Activated T-helper 9 cell treated with anti-CD3 and anti-CD28 coated beads, Interleukin-2, amount 50 U/mL, for 16 hours (primary cell): ENCODE measurements around the gene CTSH.

Source experiments
- DNase-seq: peaks from one replicate; pipeline ENCODE4 v3.0.0-alpha.2; 2020; ENCODE audit warnings: low read depth

Gene CTSH

DNA sequence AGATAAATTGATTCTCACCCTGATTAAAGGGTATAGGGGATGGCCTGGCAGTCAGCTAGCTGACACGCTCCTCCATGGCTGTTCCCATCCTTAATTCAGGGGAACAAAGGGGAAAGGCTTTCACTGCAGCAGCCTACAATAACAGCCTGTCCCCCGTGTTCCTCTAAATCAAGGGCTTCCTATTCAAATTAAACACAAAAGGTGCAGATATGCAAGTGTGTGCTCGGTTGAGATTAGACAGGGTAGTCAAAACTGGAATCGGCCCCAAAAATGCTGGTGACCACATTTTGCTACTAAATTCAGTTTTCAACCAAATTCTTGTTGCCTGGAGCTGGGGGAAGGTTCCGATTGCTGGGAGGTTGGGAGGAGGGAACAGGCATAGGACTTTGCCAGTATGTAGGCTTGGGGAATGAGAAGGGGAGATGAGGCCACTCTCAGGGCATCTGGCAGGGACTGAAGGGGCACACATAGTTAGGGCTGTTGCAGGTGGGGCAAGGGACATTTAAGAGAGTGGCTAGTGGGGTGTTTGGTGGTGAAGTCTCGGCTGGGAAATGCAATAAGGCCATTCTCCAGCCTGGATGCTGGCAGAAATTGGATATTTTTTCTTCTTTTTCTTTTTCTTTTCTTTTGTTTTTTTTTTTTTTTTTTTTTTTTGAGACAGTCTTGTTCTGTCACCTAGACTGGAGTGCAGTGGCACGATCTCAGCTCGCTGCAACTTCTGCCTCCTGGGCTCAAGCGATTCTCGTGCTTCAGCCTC lies 32.9 kb upstream of the CTSH start:
- DNase-seq, result no peak

- no peak for DNase-seq
These were observed 32.3 kb upstream of the CTSH start for GRCh38 chr15:78977091-78977571.

GRCh38 chr15:78976691-78977090 lies 31.8 kb upstream of the CTSH start:
- no peak for DNase-seq

GRCh38 chr15:78974272-78974918 lies 29.5 kb upstream of the CTSH start:
- DNase-seq, result no peak

- DNase-seq, result no peak
These were observed 25.0 kb upstream of the CTSH start for GRCh38 chr15:78969687-78970349.

- no peak for DNase-seq
These were observed 23.9 kb upstream of the CTSH start for GRCh38 chr15:78968539-78969271.

DNA sequence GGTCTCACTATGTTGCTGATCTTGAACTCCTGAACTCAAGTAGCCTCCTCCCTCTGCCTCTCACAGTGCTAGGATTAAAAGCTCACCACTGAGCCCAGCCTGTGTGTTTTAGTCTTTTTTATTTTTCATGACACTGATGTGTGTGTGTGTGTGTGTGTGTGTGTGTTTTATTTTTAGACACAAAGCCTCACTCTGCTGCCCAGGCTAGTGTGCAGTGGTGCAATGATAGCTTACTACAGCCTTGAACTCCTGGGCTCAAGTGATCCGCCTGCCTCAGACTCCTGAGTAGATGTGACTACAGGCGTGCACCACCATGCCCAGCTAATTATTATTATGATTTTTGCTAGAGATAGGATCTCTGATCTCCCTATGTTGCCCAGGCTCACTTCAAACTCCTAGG lies 23.3 kb upstream of the CTSH start:
- no peak for DNase-seq

DNA sequence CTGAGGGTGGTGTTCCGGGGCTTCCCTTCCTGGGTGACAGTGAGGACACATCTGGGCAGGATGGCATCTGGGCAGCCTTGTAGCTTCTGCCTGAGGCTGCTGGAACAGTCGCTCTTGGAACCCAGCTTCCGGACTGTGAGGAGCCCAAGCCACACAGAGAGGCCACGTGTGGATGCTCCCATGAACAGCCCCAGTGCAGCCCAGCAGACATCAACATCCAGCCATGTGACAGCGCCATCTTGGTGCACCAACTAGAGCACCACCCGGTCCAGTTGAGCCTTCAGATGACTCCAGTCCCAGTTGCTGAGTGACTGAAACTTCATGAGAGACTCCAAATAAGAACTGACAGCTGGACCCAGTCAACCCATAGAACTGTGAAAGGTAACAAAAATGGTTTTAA lies 15.5 kb upstream of the CTSH start:
- no peak for DNase-seq

DNA sequence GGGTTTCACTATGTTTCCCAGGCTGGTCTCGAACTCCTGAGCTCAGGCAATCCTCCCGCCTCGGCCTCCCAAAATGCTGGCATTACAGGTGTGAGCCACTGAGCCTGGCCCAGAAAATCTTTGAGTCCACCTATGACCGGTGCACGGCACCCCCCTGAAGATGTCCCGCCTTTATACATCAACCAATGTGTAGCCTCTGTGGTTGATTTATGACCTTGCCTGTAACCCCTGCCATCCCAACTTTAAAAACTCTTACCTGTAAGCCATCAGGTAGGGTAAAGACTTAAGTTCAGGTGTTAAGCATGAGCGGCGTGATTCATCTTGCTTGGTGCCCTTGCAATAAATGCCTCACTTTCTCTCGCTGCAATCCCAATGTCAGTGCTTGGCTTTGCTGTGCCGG lies 14.5 kb upstream of the CTSH start:
- no peak for DNase-seq

- DNase-seq, result no peak
These were observed 12.7 kb upstream of the CTSH start for GRCh38 chr15:78957416-78958093.

GRCh38 chr15:78956937-78957336 lies 12.1 kb upstream of the CTSH start:
- no peak for DNase-seq

GRCh38 chr15:78955355-78955754 lies 10.5 kb upstream of the CTSH start:
- DNase-seq, result no peak

- no peak for DNase-seq
These were observed 7.0 kb upstream of the CTSH start for GRCh38 chr15:78951841-78952238.

GRCh38 chr15:78950902-78951840 lies 6.3 kb upstream of the CTSH start:
- DNase-seq, result no peak

- no peak for DNase-seq
These were observed 5.5 kb upstream of the CTSH start for GRCh38 chr15:78950343-78950742.

GRCh38 chr15:78949461-78949860 lies 4.6 kb upstream of the CTSH start:
- DNase-seq, result no peak

DNA sequence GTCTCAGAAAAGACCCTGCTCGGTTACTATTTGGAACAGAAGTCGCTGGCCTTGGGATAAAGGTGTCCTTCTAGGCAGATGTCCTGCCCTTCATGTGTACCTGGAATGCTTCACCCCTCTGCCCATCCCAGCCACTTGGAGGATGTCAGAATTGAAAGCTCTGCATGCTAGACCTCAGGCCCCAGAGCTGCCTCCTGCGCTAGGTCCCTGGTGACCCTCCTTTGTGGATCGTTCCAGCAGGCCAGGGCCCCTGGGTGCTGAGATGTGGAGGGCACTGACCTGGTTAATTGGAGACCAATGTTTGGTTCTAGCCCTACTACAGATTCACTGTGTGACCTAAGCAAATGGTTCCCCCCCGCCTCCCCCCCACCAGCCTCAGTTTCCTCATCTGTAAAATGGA lies 2.7 kb upstream of the CTSH start:
- no peak for DNase-seq

- no peak for DNase-seq
These were observed 1.6 kb upstream of the CTSH start for GRCh38 chr15:78946493-78946892.

DNA sequence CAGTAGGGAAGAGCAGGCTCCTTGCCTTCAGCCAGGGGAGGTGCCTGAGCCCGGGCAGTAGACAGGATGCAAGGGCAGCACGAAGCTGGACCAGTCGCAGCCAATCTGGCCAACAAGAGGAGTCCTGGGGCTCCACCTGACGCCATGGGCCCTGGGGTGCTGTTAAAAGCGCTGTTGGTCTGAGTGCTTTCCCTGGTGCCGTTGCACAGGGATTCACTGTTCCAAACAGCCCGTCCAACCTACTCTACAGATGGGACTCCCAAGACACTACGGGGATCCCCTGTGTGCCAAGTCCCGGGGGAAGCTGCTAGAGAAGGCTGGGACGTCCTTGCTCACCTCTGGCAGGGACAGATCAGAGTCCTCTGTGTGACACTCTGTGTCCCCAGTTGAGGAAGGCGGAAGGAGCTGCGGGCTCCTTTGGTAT lies 632 bp downstream of the CTSH start:
- DNase-seq, result no peak

GRCh38 chr15:78943692-78944091 lies 1.2 kb downstream of the CTSH start:
- no peak for DNase-seq

- DNase-seq, result no peak
These were observed 2.1 kb downstream of the CTSH start for GRCh38 chr15:78942741-78943140.
